ENCODE measurements around the gene FKBP2.

DNA sequence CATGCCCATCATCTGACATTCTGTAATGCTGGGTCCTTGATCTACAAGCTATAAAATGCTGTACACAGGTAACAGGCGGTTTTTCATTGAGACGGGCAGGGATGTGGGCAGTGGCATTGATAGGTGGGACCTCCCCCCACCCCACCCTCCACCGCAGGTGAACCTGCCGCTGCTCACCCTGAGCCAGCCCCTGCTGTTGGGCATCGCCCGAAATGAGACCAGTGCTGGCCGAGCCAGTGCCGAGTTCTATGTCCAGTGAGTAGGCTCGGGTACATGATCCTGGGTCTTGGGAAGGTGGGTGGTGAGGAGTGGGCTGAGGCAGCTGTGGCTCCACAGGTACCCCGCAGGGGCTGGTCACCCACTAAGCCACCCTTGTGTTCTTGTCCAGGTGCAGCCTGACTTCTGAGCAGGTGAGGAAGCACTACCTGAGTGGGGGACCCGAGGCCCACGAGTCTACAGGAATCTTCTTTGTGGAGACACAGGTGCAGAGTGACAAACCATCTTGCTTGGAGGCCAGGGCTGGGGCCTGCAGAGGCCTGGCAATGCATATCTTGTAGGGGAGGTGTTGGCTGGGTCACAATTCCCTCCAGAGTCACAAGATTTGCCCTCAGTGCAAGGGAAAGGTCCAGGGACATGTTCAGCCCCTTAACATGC is 11.7 kb upstream of the FKBP2 start:
- TF ChIP-seq TAF1 (IDR thresholded peaks at IDR 0.05; ENCODE audit: low read depth, low read length): no peak
- no peak for TF ChIP-seq POLR2AphosphoS5 (IDR thresholded peaks at IDR 0.05; ENCODE audit: low read depth, low read length)
